Fibroblast of peridontal ligament (primary cell): Measurements from ENCODE around the gene R3HDM4.
A peak's percentile ranks its signal among the peaks of the same experiment; 100 is the strongest.

ENCODE experiments used
- DNase-seq: peaks from one replicate; pipeline ENCODE4 v3.0.0-alpha.2; 2010; ENCODE audit errors: extremely low read depth

R3HDM4 gene

GRCh38 chr19:932648-933552 lies 19.9 kb upstream of the R3HDM4 start:
- peak; percentile 89 for DNase-seq

- no peak for DNase-seq
Observed at GRCh38 chr19:931860-932647, 19.0 kb upstream of the R3HDM4 start.

GRCh38 chr19:929891-930258 lies 16.9 kb upstream of the R3HDM4 start:
- DNase-seq, result no peak

GRCh38 chr19:929203-929890 lies 16.3 kb upstream of the R3HDM4 start:
- no peak for DNase-seq

DNA sequence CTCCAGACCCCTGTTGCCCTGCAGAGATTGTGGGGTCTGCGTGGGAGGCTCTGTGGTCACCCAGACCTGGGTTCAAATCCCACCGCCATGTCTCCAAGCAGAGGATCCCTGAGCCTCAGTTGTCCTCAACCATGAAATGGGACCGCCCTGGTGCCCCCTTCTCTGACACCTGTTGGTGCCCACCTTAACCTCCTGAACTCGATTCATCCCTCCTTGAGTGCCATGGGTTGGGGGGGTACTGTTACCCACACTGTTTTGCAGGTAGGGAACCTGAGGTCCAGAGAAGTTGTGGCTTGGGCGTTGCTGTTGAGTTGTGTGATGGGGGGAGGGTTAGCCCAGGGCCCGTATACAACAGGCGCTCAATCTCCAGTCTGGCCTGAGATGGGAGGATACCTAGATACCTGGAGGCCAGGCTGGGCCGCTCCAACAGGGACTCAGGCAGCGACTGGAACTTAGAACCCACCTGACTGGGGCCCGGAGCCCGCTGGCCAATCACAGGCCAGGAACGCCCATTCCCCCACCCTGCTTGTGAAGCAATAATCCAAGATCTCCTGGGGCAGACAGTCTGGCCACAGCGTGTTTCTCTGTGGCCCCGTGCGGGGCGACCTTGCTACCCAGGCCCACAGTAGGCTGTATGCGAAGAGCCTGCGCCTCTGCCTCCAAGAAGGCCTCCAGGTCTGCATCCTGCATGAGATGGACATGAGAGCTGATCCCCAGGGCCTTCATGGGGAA lies 15.6 kb upstream of the R3HDM4 start:
- DNase-seq, result no peak

- no peak for DNase-seq
Observed at GRCh38 chr19:927780-928401, 14.9 kb upstream of the R3HDM4 start.

GRCh38 chr19:927351-927779 lies 14.3 kb upstream of the R3HDM4 start:
- DNase-seq, result no peak

GRCh38 chr19:926589-927350 lies 13.8 kb upstream of the R3HDM4 start:
- peak; percentile 40 for DNase-seq

DNA sequence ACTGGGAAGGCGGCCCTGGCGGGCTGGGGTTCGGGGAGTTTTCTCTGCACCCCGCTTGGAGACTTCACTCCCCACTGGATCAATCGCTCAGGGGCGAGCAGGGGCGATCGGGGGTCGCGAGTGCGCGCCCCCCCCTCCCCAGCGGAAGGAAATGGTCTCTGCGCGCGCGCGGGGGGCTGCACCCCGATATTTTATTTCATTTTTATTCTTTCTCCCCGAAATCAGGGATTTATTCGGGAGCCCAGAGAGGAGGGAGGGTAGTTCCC lies 13.2 kb upstream of the R3HDM4 start:
- no peak for DNase-seq

DNA sequence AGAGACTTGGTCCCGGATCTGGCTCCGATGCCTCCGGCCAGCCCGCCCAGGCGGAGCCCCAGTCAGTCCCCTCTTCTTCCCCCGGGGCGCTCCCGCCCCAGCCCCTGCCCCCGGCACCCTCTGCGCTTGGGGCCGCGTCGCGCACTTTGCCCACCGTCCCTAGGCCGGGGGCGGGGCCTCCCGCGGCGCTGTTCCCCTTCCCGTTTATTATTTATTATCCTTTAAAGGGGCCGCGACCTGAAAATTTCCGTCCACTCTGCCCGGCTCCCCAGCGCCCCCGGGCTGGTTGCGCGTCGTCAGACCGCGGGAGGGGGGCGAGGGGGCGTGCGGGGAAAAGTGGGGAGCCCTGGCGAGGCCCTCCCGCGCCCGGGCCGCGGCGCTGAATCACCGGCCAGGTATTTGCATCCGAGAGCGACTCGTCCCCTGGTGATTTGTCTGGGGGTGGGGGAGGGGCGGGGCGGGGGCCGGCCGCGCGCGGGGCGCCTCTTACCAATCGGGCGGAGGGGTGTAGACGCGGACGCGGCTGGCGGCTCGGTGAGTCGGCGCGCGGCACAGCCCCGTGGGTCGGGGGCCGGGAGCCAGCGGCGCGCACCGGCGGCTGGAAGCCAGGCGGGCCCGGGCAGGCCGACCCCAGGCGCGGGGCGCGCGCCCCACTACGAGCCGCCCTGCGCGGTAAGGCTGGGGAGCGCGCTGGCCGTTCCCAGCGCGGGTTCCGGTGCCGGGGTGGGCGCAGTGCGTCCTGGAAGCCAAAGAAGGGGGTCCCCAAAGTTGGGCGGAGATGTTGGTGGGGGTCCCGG lies 12.7 kb upstream of the R3HDM4 start, which contains the start of gene ARID3A:
Gene ARID3A (plus strand): TSS at position 510 of the 797 bp plus-strand sequence. CDS start 3,494 bp downstream, outside the sequence.
- peak; percentile 76 for DNase-seq

DNA sequence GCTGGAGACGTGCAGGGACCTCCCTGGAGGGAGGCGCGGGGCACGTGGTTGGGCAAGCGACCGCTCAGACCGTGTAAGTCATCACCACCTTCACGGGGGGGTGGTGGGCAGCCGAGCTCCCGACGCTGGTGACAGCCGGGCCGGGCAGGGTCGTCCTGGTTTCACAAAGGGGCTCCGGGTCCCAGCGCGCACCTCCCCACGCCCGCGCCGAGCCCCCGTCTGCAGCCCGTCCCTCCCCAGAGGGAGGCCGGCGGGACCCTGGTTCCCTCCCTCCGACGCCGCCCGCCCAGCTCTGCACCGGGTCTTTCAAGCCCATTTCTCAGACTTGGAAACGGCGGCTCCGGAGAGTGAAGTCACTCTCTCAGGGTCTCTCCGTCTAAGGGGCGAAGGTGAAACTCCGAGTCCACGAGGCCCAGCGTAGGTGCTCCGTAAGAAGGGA lies 12.1 kb upstream of the R3HDM4 start:
- DNase-seq, result no peak

DNA sequence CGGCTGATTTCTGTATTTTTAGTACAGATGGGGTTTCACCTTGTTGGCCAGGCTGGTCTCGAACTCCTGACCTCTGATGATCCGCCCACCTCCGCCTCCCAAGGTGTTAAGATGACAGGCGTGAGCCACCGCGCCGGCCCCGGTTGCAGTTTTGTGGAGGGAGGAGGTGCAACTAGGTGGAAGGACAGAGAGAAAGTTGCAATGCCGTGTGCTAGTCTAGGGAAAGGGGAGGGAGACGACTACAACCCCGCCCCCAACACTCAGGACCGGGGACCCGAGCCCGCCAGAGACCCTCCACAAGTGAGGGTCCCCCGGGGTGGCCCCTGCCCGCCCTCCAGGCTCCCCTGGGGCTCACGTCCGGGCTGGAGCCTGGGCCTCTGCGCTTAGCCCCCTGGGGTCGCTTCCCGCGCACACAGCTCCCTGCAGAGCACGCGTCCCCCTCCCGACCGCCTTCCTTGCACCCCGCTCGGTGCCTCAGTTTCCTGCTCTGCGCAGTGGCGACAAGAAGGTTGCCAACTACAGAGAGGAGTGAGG lies 11.6 kb upstream of the R3HDM4 start:
- DNase-seq, result no peak

- DNase-seq, result no peak
Observed at GRCh38 chr19:920051-920864, 7.2 kb upstream of the R3HDM4 start.

DNA sequence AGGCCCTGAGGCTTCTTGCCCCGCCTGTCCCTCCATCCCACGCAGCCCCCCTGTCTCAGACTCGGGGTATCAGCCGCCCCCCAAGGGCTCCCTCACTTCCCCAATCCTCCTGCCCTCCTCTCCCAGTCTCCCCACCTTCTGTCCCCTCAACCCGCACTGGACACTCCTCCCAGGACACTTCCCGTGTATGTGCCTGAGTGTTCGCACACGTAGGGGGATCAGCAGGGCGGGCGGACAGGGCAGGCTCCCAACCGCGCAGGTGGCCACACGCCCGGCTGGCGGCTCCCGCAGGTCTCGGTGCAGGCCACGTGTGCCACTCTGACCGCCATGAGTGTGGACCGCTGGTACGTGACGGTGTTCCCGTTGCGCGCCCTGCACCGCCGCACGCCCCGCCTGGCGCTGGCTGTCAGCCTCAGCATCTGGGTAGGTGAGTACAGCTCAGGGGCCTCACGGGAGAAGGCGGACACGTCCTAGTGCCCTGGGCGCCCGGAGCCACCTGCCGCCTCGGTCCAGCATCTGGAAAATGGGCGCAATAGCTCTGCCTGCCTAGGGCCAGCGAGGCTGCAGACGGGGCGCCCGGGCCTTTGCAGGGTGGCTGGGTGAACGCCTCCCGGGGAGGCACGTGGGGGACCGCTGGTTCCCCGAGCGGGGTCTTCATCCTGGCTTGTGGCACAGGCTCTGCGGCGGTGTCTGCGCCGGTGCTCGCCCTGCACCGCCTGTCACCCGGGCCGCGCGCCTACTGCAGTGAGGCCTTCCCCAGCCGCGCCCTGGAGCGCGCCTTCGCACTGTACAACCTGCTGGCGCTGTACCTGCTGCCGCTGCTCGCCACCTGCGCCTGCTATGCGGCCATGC lies 6.4 kb upstream of the R3HDM4 start:
- no peak for DNase-seq

GRCh38 chr19:918481-919198 lies 5.6 kb upstream of the R3HDM4 start:
- DNase-seq, result no peak

DNA sequence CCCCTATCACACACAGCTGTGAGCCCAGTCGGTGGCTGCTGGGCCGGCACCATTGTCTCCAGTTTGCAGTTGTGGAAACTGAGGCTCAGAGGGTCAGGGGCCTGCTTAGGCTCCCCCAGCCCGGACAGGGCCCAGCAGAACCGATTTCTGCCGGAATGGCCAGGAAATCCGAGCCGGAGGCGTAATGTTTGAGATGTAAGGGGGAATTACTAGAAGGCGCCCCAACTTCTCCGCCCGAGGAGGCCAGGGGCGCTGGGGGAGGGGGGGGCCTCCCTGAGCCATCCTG lies 5.1 kb upstream of the R3HDM4 start:
- DNase-seq, result no peak
